Uterine smooth muscle cell (primary cell): ENCODE measurements around the gene RPL21. TPM values are rescaled to one million over a fixed set of nuclear protein-coding genes. Genes with fewer than 3 reads are reported as not detected.

ENCODE experiments used
- total RNA-seq: library from RNA; depleted of rRNA; stranded (reverse); fragments of >200 nt; gene quantifications from 2 replicates; pipeline ENCODE4 v1.2.3, GENCODE V29; 2014

The RPL21 gene
- 561 and 710 TPM in 2 replicates for total RNA-seq

DNA sequence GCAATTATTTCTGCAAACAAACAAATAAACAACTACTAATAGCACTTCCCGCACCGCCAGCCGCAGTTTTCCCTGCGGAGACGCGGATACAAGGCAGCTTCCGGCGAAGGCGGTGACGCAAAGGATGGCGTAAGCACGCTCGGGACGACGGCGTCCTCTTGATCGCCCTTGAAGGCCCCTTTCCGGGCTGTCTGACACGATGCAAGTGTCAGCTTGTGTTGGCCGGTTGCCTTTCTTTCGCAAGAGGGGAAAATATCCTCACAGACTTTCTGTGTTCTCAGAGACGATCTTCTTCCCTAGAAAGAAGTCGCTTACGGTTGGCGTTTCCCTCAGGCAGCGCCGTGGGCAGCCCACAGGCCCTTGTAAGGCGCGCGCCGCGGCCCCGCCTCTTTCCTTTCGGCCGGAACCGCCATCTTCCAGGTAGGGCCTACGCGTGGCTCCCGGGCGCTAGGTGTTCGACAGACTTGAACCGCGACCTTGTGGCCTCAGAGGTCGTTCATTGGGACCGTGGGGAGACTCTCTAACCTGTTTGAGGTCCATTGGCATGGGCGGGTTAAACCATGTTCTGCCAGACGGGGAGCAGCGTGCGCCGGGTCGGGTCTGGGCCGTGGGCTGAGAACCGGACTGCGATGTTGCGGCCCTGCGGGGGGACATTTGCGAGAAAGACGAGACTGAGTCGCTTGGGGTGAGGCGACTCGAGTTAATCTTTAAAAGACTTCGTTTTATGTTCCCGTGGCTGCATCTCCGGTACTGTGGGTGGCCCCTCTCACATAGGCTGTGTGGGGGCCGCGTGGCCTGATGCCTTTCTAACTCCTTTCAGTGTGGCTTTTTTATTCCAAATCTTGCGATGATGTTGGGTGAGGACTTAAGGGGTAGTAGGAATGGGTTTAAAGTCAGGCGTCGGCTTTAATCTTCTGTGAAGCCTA, at the start of gene RPL21:
Gene RPL21 (plus strand): TSS at position 393 of the 926 bp plus-strand sequence. CDS start 2,219 bp downstream, outside the sequence.

DNA sequence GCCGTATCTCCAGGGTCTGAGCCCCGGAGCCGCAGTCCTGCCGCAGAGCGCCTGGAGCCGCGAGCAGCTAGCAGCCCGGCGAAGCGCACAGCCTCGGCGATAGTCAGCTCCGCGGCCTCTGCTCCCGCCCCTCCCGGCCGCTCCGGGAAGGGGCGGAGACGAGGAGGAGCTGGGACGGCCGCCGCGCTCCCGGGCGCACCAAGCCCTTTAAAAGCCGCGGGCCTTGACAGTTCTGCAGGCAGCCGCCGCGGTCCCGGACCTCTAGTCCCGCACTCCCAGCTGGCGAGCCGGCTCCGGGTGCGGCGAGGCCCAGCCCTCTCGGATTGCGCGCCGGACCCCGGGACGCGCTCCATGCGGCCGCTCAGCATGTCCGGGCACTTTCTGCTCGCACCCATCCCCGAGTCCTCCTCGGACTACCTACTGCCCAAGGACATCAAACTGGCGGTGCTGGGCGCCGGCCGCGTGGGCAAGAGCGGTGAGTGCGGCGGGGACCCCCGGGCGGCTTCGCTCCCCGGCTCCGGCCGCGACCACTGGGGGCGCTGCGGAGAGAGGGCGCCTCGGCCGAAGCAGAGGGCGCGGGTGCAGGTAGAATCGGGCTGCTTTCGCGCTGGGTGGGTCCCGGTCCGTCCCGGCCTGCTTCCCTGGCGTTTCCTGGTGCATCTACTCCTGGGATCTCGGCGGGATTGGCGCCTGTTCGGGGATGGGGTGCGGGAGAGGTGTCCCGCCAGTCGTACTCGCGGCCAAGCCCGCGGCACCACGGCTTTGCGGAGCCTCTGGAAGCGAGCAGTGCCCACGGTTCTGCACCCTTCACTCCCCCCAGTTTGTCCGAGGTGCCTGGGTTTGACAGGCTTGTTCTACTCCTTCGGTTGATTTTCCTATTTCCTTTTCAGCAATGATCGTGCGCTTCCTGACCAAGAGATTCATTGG, 19.5 kb downstream of the RPL21 start, which contains the start of gene RASL11A:
Gene RASL11A (plus strand): TSS at position 237 of the 927 bp plus-strand sequence. CDS start 115 bp downstream, at position 352.

Other genes starting within 250 kb of the RPL21 start
- 25.6 and 35.7 TPM in 2 replicates for gene USP12, start 79.7 kb upstream of the RPL21 start, total RNA-seq
- gene RASL11A, start 19.3 kb downstream of the RPL21 start, total RNA-seq = 12.9 and 18.8 TPM in 2 replicates
- 118 and 140 TPM in 2 replicates for gene GTF3A, start 173.1 kb downstream of the RPL21 start, total RNA-seq
- 57.7 and 64.5 TPM in 2 replicates for gene MTIF3, start 199.0 kb downstream of the RPL21 start, total RNA-seq